Breast epithelium (tissue), 4 donors: Measurements from ENCODE around the gene DBNDD1. TPM values are rescaled to one million over a fixed set of nuclear protein-coding genes. Genes with fewer than 3 reads are reported as not detected.
A peak's percentile ranks its signal among the peaks of the same experiment; 100 is the strongest.

Source experiments
- DNase-seq, 2 donors: peaks; one replicate each; pipeline ENCODE4 v3.0.0-alpha.2; 2019; ENCODE audit warnings: low spot score in 2 of 2
- H3K27ac ChIP-seq, 2 donors: fragments of 200-600 bp; sonication (generic) in 1 of 2; one replicate each; pipeline ENCODE4 v1.5.1; 2016 to 2019; ENCODE audit warnings: mild to moderate bottlenecking in 1 of 2
- H3K27me3 ChIP-seq, 2 donors: fragments of 200-600 bp; sonication (generic) in 1 of 2; one replicate each; pipeline versions ENCODE4 v1.5.1 to v1.6.0; 2017 to 2019; ENCODE audit warnings: control low read depth in 1 of 2, mild to moderate bottlenecking in 1 of 2
- H3K36me3 ChIP-seq: fragments of 200-600 bp; one replicate; pipeline ENCODE4 v1.5.1; 2019
- H3K4me1 ChIP-seq, 2 donors: fragments of 200-600 bp; sonication (generic); one replicate each; pipeline ENCODE4 v1.5.1; 2016 to 2019; ENCODE audit warnings: control low read depth in 1 of 2
- H3K4me3 ChIP-seq, 3 donors: fragments of 200-600 bp; sonication (generic); 1 replicate in 2 of 3; 2 replicates in 1 of 3; pipeline ENCODE4 v1.5.1; 2016 to 2019; ENCODE audit warnings: mild to moderate bottlenecking in 3 of 3, moderate library complexity in 2 of 3
- H3K9me3 ChIP-seq, 2 donors: fragments of 200-600 bp; sonication (generic) in 1 of 2; one replicate each; pipeline ENCODE4 v1.5.1; 2016 to 2019; ENCODE audit warnings: control low read depth in 1 of 2
- CTCF ChIP-seq, 3 donors: fragments of 450-650 bp; IDR thresholded peaks; one replicate each; pipeline ENCODE4 v1.5.1; 2016 to 2017; ENCODE audit warnings: antibody characterized with exemption in 3 of 3, mild to moderate bottlenecking in 3 of 3, moderate library complexity in 3 of 3
- POLR2A ChIP-seq: fragments of 450-650 bp; IDR thresholded peaks from one replicate; pipeline ENCODE4 v1.6.1; 2016; ENCODE audit warnings: antibody characterized with exemption, mild to moderate bottlenecking, moderate library complexity
- POLR2AphosphoS5 ChIP-seq, 3 donors: sonication (generic); formaldehyde crosslinking; IDR thresholded peaks; one replicate each; pipeline ENCODE4 v1.6.1; 2017; ENCODE audit warnings: antibody characterized with exemption in 3 of 3
- intact Hi-C: fragments of 100-400 bp; cut with DNase I; formaldehyde crosslinking; loops from one replicate; pipeline ENCODE4 v1.15.1; 2023; ENCODE audit warnings: low total_unique reads
- total RNA-seq, 3 donors: library from RNA; depleted of rRNA; stranded (reverse); fragments of >200 nt; gene quantifications; one replicate each; pipeline ENCODE4 v1.1.0, GENCODE V29; 2016

The DBNDD1 gene
- total RNA-seq, 3 donors from 2014 or later, result 3.7 to 7.9 (median 6.0) TPM

- no peak for DNase-seq
Measured at GRCh38 chr16:89960966-89961365, 58.3 kb downstream of the DBNDD1 start.

GRCh38 chr16:89958596-89958995, 60.7 kb downstream of the DBNDD1 start:
- Histone ChIP-seq H3K9me3 (no peaks in the 10 kb centered on the region), H3K27ac (no peak overlapping the region), H3K36me3 (no peaks in the 10 kb centered on the region), H3K4me1 (no peaks in the 10 kb centered on the region), H3K4me3 (no peak overlapping the region), H3K27me3 (no peaks in the 10 kb centered on the region)
- intact Hi-C loops, result no loop called here
- no peak for TF ChIP-seq POLR2A
- no peak for TF ChIP-seq CTCF (IDR thresholded peaks at IDR 0.05)
- no peak for TF ChIP-seq POLR2AphosphoS5 (IDR thresholded peaks at IDR 0.05)
- no peak for DNase-seq

More at GRCh38 chr16:89960966-89961365, 58.3 kb downstream of the DBNDD1 start:
- no peaks in the 10 kb centered on the region for H3K9me3 ChIP-seq
- no peaks in the 10 kb centered on the region for H3K36me3 ChIP-seq
- no peaks in the 10 kb centered on the region for H3K27me3 ChIP-seq
- H3K4me1 ChIP-seq, result no peaks in the 10 kb centered on the region
- H3K27ac ChIP-seq, result no peak overlapping the region
- intact Hi-C loops, result no loop called here
- TF ChIP-seq POLR2AphosphoS5 (IDR thresholded peaks at IDR 0.05), result no peak
- no peak overlapping the region for H3K4me3 ChIP-seq

- TF ChIP-seq POLR2A (no peak), POLR2AphosphoS5 (IDR thresholded peaks at IDR 0.05) (no peak), CTCF (IDR thresholded peaks at IDR 0.05) (no peak)
- no peaks in the 10 kb centered on the region for H3K36me3 ChIP-seq
- H3K4me3 ChIP-seq, result peak overlapping the region in 1 of 3 donors; percentile 21
- no peaks in the 10 kb centered on the region for H3K4me1 ChIP-seq
- DNase-seq, result no peak
- H3K9me3 ChIP-seq, result no peaks in the 10 kb centered on the region
- H3K27ac ChIP-seq, result no peak overlapping the region
- intact Hi-C loops, result no loop called here
- H3K27me3 ChIP-seq, result no peaks in the 10 kb centered on the region
Measured at GRCh38 chr16:89958068-89958467, 61.2 kb downstream of the DBNDD1 start.

GRCh38 chr16:89957216-89957785, 62.0 kb downstream of the DBNDD1 start:
- no peak overlapping the region for H3K27ac ChIP-seq
- H3K27me3 ChIP-seq, result no peaks in the 10 kb centered on the region
- no peaks in the 10 kb centered on the region for H3K4me1 ChIP-seq
- intact Hi-C loops, result no loop called here
- TF ChIP-seq POLR2AphosphoS5 (IDR thresholded peaks at IDR 0.05) (no peak), POLR2A (no peak), CTCF (IDR thresholded peaks at IDR 0.05) (no peak)
- no peak for DNase-seq
- peak overlapping the region in 1 of 3 donors; percentile 21 for H3K4me3 ChIP-seq
- H3K36me3 ChIP-seq, result no peaks in the 10 kb centered on the region
- H3K9me3 ChIP-seq, result no peaks in the 10 kb centered on the region

GRCh38 chr16:89956505-89957215, 62.6 kb downstream of the DBNDD1 start:
- no peak for DNase-seq
- no peaks in the 10 kb centered on the region for H3K36me3 ChIP-seq
- no peaks in the 10 kb centered on the region for H3K4me1 ChIP-seq
- no peaks in the 10 kb centered on the region for H3K9me3 ChIP-seq
- intact Hi-C loops, result no loop called here
- H3K27ac ChIP-seq, result no peak overlapping the region
- TF ChIP-seq POLR2A (no peak), POLR2AphosphoS5 (IDR thresholded peaks at IDR 0.05) (no peak), CTCF (IDR thresholded peaks at IDR 0.05) (no peak)
- no peak overlapping the region for H3K4me3 ChIP-seq
- H3K27me3 ChIP-seq, result no peaks in the 10 kb centered on the region
